ENCODE results near the gene SENP6.

GRCh38 chr6:75762063-75762462 is 160.4 kb downstream of the SENP6 start:
- TF ChIP-seq ZNF184 (tag by site-specific recombination; IDR thresholded peaks at IDR 0.05) = no peak
- TF ChIP-seq, protein P1, sequence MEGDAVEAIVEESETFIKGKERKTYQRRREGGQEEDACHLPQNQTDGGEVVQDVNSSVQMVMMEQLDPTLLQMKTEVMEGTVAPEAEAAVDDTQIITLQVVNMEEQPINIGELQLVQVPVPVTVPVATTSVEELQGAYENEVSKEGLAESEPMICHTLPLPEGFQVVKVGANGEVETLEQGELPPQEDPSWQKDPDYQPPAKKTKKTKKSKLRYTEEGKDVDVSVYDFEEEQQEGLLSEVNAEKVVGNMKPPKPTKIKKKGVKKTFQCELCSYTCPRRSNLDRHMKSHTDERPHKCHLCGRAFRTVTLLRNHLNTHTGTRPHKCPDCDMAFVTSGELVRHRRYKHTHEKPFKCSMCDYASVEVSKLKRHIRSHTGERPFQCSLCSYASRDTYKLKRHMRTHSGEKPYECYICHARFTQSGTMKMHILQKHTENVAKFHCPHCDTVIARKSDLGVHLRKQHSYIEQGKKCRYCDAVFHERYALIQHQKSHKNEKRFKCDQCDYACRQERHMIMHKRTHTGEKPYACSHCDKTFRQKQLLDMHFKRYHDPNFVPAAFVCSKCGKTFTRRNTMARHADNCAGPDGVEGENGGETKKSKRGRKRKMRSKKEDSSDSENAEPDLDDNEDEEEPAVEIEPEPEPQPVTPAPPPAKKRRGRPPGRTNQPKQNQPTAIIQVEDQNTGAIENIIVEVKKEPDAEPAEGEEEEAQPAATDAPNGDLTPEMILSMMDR (tag by site-specific recombination; IDR thresholded peaks at IDR 0.05) = no peak
- no peak for TF ChIP-seq YY1 (tag by site-specific recombination; IDR thresholded peaks at IDR 0.05)
- TF ChIP-seq, protein P2, sequence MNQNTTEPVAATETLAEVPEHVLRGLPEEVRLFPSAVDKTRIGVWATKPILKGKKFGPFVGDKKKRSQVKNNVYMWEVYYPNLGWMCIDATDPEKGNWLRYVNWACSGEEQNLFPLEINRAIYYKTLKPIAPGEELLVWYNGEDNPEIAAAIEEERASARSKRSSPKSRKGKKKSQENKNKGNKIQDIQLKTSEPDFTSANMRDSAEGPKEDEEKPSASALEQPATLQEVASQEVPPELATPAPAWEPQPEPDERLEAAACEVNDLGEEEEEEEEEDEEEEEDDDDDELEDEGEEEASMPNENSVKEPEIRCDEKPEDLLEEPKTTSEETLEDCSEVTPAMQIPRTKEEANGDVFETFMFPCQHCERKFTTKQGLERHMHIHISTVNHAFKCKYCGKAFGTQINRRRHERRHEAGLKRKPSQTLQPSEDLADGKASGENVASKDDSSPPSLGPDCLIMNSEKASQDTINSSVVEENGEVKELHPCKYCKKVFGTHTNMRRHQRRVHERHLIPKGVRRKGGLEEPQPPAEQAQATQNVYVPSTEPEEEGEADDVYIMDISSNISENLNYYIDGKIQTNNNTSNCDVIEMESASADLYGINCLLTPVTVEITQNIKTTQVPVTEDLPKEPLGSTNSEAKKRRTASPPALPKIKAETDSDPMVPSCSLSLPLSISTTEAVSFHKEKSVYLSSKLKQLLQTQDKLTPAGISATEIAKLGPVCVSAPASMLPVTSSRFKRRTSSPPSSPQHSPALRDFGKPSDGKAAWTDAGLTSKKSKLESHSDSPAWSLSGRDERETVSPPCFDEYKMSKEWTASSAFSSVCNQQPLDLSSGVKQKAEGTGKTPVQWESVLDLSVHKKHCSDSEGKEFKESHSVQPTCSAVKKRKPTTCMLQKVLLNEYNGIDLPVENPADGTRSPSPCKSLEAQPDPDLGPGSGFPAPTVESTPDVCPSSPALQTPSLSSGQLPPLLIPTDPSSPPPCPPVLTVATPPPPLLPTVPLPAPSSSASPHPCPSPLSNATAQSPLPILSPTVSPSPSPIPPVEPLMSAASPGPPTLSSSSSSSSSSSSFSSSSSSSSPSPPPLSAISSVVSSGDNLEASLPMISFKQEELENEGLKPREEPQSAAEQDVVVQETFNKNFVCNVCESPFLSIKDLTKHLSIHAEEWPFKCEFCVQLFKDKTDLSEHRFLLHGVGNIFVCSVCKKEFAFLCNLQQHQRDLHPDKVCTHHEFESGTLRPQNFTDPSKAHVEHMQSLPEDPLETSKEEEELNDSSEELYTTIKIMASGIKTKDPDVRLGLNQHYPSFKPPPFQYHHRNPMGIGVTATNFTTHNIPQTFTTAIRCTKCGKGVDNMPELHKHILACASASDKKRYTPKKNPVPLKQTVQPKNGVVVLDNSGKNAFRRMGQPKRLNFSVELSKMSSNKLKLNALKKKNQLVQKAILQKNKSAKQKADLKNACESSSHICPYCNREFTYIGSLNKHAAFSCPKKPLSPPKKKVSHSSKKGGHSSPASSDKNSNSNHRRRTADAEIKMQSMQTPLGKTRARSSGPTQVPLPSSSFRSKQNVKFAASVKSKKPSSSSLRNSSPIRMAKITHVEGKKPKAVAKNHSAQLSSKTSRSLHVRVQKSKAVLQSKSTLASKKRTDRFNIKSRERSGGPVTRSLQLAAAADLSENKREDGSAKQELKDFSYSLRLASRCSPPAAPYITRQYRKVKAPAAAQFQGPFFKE (tag by site-specific recombination; IDR thresholded peaks at IDR 0.05; ENCODE audit: borderline replicate concordance) = no peak
- no peak for TF ChIP-seq ZNF302 (tag by site-specific recombination; IDR thresholded peaks at IDR 0.05; ENCODE audit: low read depth)
- TF ChIP-seq ZNF596 (tag by site-specific recombination; IDR thresholded peaks at IDR 0.05) = no peak
- no peak for TF ChIP-seq ZNF785 (tag by site-specific recombination; IDR thresholded peaks at IDR 0.05)
- no peak for TF ChIP-seq ZNF704 (tag by site-specific recombination; IDR thresholded peaks at IDR 0.05)
- no peak for TF ChIP-seq PATZ1 (tag by site-specific recombination; IDR thresholded peaks at IDR 0.05)
- no peak for TF ChIP-seq ZNF670 (tag by site-specific recombination; IDR thresholded peaks at IDR 0.05; ENCODE audit: low read depth)
- TF ChIP-seq KLF16 (tag by site-specific recombination; IDR thresholded peaks at IDR 0.05) = no peak
- no peak for TF ChIP-seq ZBTB21 (tag by site-specific recombination; IDR thresholded peaks at IDR 0.05)

Measured in HEK293 (cell line).